Duodenal mucosa (tissue), 2 donors: ENCODE measurements around the gene MRGPRD.

Experiments
- H3K27ac ChIP-seq: one replicate; pipeline ENCODE4 v1.7.0; 2013; ENCODE audit warnings: low read depth, low read length
- H3K27me3 ChIP-seq, 2 donors: one replicate each; pipeline ENCODE4 v1.7.0; 2013; ENCODE audit warnings: low read length in 2 of 2, control low read depth in 1 of 2; ENCODE audit not compliant: insufficient read depth in 2 of 2, control insufficient read depth in 1 of 2
- H3K36me3 ChIP-seq, 2 donors: one replicate each; pipeline ENCODE4 v1.7.0; 2013; ENCODE audit warnings: low read length in 2 of 2, control low read depth in 1 of 2; ENCODE audit not compliant: insufficient read depth in 2 of 2, control insufficient read depth in 1 of 2
- H3K4me1 ChIP-seq, 2 donors: one replicate each; pipeline ENCODE4 v1.7.0; 2013; ENCODE audit warnings: low read length in 2 of 2, control low read depth in 1 of 2; ENCODE audit not compliant: insufficient read depth in 2 of 2, control insufficient read depth in 1 of 2
- H3K4me3 ChIP-seq, 2 donors: one replicate each; pipeline ENCODE4 v1.7.0; 2013; ENCODE audit warnings: low read length in 2 of 2, low read depth in 1 of 2
- H3K9ac ChIP-seq, 2 donors: one replicate each; pipeline ENCODE4 v1.7.0; 2013; ENCODE audit warnings: low read length in 2 of 2, low read depth in 1 of 2
- H3K9me3 ChIP-seq, 2 donors: one replicate each; pipeline ENCODE4 v1.7.0; 2013; ENCODE audit warnings: low read length in 2 of 2, control low read depth in 1 of 2; ENCODE audit not compliant: control insufficient read depth in 1 of 2

The MRGPRD gene

GRCh38 chr11:68970921-68971636 lies 9.7 kb downstream of the MRGPRD start:
- no peak overlapping the region for H3K4me3 ChIP-seq
- H3K9me3 ChIP-seq: no peaks in the 10 kb centered on the region
- H3K4me1 ChIP-seq: no peaks in the 10 kb centered on the region
- peaks cover 0 to 8% of the 10 kb centered on the region in 2 donors for H3K27me3 ChIP-seq
- H3K27ac ChIP-seq: no peak overlapping the region
- no peak overlapping the region for H3K9ac ChIP-seq
- no peaks in the 10 kb centered on the region for H3K36me3 ChIP-seq

GRCh38 chr11:68969386-68969785 lies 11.4 kb downstream of the MRGPRD start:
- H3K36me3 ChIP-seq: no peaks in the 10 kb centered on the region
- H3K9ac ChIP-seq: no peak overlapping the region
- H3K27me3 ChIP-seq: peaks cover 0 to 8% of the 10 kb centered on the region in 2 donors
- H3K9me3 ChIP-seq: no peaks in the 10 kb centered on the region
- no peaks in the 10 kb centered on the region for H3K4me1 ChIP-seq
- H3K4me3 ChIP-seq: no peak overlapping the region
- H3K27ac ChIP-seq: no peak overlapping the region

GRCh38 chr11:68968306-68969250 lies 12.2 kb downstream of the MRGPRD start:
- Histone ChIP-seq H3K4me1 (no peaks in the 10 kb centered on the region), H3K4me3 (no peak overlapping the region), H3K9me3 (no peaks in the 10 kb centered on the region), H3K36me3 (no peaks in the 10 kb centered on the region), H3K27ac (no peak overlapping the region), H3K27me3 (peaks cover 0 to 8% of the 10 kb centered on the region in 2 donors), H3K9ac (no peak overlapping the region)

DNA sequence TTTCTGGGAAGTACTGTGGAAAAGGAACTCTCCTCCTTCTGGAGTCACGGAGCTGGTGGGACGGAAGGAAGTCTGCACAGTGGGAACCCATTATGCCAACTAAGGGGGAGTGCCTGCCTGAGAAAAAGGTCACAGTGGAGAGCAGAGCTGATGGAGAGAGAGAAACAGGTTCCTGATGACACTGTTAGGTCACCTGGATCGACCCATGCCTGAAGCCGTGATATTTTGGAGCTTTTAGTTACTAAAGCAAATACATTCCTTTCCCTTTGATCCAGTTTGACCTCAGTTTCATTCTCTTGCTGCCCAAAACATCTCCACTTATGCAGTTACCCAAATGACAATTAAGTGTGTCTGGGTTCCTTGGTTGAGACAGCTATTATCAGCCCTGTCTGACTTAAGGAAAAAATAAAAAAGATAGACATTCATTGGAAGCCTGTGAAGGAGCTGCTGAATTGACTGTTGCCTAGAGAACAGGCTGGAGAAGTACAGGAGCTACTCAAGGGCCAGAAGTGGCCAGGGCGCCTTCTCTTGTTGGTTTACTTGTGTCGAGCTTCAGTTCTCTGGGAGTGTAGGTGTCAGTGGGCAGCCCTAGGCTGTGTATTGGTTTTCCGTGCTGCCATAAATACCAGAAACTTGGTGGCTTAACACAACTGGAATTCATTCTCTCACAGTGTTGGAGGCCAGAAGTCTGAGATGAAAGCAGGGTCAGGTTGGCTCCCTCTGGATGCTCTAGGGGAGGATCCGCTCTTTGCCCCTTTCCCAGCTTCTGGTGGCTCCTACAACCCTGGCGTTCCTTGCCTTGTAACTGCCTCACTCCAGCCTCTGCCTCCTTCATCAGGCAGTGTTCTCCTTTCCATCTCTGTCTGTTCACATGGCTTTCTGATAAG lies 13.6 kb downstream of the MRGPRD start:
- Histone ChIP-seq H3K9ac (no peak overlapping the region), H3K4me1 (no peaks in the 10 kb centered on the region), H3K36me3 (no peaks in the 10 kb centered on the region), H3K27ac (no peak overlapping the region), H3K27me3 (peaks cover 0 to 8% of the 10 kb centered on the region in 2 donors), H3K9me3 (no peaks in the 10 kb centered on the region), H3K4me3 (no peak overlapping the region)

DNA sequence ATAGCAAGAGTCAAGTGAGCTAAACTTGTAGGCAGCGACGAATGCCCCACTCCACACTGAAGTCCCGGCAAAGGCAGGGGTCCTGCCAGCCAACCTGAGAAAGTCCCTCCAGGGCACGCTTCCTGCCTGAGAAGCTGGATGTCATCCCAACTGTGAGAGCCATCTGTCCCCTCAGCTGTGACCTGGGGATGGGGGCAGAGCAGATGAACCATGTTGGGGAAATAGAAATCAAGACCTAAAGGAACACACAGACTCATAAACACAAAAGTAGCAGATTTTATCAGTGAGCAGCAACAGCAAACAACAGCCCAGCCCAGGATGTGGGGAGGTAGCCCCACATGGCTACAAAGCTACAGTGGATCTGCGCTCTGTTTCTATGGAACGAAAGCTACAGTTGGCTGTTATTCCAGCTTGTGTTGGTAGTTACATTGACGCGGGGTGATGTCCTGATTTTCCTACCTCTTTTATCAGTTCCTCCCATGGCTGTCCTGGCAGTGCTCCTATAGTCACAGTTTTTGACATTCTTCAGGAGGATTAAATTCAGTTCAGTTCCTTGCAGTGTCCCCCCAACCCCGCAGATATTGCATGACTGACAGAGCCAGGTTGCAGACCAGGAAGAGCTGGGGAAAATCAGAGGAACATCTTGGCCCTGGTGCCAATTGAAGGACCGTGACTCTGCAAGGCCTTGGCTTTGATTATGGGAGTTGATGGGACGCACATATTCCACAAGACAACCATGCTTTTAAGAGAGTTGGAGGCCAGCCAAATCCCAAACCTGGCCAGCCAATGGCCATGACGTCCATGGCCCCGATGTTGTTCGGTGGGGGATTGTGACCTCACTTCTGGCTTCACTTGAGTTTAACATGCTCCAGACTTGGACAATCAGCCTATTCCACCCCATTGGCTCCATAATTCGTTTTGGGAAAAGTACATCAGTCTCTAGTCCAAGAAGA lies 14.6 kb downstream of the MRGPRD start:
- Histone ChIP-seq H3K4me1 (no peaks in the 10 kb centered on the region), H3K27ac (no peak overlapping the region), H3K36me3 (no peaks in the 10 kb centered on the region)

GRCh38 chr11:68963779-68964178 lies 17.0 kb downstream of the MRGPRD start:
- Histone ChIP-seq H3K27me3 (peaks cover 0 to 4% of the 10 kb centered on the region in 2 donors), H3K27ac (no peak overlapping the region), H3K4me3 (no peak overlapping the region), H3K4me1 (no peaks in the 10 kb centered on the region), H3K9ac (no peak overlapping the region), H3K9me3 (no peaks in the 10 kb centered on the region), H3K36me3 (no peaks in the 10 kb centered on the region)

More for the DNA sequence above, 14.6 kb downstream of the MRGPRD start:
- H3K4me3 ChIP-seq: no peak overlapping the region
- H3K9ac ChIP-seq: no peak overlapping the region
- no peaks in the 10 kb centered on the region for H3K9me3 ChIP-seq
- peaks cover 0 to 8% of the 10 kb centered on the region in 2 donors for H3K27me3 ChIP-seq

GRCh38 chr11:68962527-68963250 lies 18.1 kb downstream of the MRGPRD start:
- no peaks in the 10 kb centered on the region for H3K4me1 ChIP-seq
- no peaks in the 10 kb centered on the region for H3K36me3 ChIP-seq
- no peaks in the 10 kb centered on the region for H3K9me3 ChIP-seq
- H3K27me3 ChIP-seq: no peaks in the 10 kb centered on the region
- no peak overlapping the region for H3K4me3 ChIP-seq
- H3K27ac ChIP-seq: no peak overlapping the region
- no peak overlapping the region for H3K9ac ChIP-seq

- Histone ChIP-seq H3K4me1 (no peaks in the 10 kb centered on the region), H3K27me3 (no peaks in the 10 kb centered on the region), H3K4me3 (no peak overlapping the region), H3K9me3 (no peaks in the 10 kb centered on the region), H3K9ac (no peak overlapping the region), H3K27ac (no peak overlapping the region), H3K36me3 (no peaks in the 10 kb centered on the region)
Observed at GRCh38 chr11:68961245-68961644, 19.5 kb downstream of the MRGPRD start.
